H9 (cell line): ENCODE data around the gene PFDN4. TPM values are rescaled to one million over a fixed set of nuclear protein-coding genes. Genes with fewer than 3 reads are reported as not detected.

ENCODE experiments used
- DNase-seq: peaks from one replicate; pipeline ENCODE4 v3.0.0-alpha.2; 2017
- H2AFZ ChIP-seq: one replicate; pipeline ENCODE4 v1.6.1; 2013; ENCODE audit warnings: mild to moderate bottlenecking, low read length, control low read depth, moderate library complexity
- H2AK5ac ChIP-seq: 2 replicates; pipeline ENCODE4 v1.6.1; 2013; ENCODE audit warnings: low read length, control low read depth, mixed read lengths; ENCODE audit not compliant: insufficient read length
- H2BK120ac ChIP-seq: one replicate; pipeline ENCODE4 v1.6.1; 2013; ENCODE audit warnings: low read depth, mild to moderate bottlenecking, low read length, control low read depth, inconsistent platforms; ENCODE audit not compliant: poor library complexity, severe bottlenecking
- H2BK12ac ChIP-seq: 2 replicates; pipeline ENCODE4 v1.6.1; 2013; ENCODE audit warnings: low read length, control low read depth, mixed read lengths, low read depth; ENCODE audit not compliant: insufficient read length
- H2BK15ac ChIP-seq: 2 replicates; pipeline ENCODE4 v1.6.1; 2013; ENCODE audit warnings: low read depth, low read length, control low read depth
- H2BK20ac ChIP-seq: one replicate; pipeline ENCODE4 v1.6.1; 2013; ENCODE audit warnings: low read depth, mild to moderate bottlenecking, low read length, control low read depth, inconsistent platforms; ENCODE audit not compliant: poor library complexity, severe bottlenecking
- H2BK5ac ChIP-seq: 2 replicates; pipeline ENCODE4 v1.6.1; 2013; ENCODE audit warnings: low read length, control low read depth, mixed read lengths; ENCODE audit not compliant: insufficient read length
- H3K14ac ChIP-seq: 2 replicates; pipeline ENCODE4 v1.6.1; 2013; ENCODE audit warnings: low read length, control low read depth; ENCODE audit not compliant: insufficient read depth
- H3K18ac ChIP-seq: 2 replicates; pipeline ENCODE4 v1.6.1; 2013; ENCODE audit warnings: low read depth, mild to moderate bottlenecking, mixed read lengths, low read length, control low read depth; ENCODE audit not compliant: insufficient read length
- H3K23ac ChIP-seq: 2 replicates; pipeline ENCODE4 v1.6.1; 2013; ENCODE audit warnings: low read length, control low read depth, mixed read lengths, low read depth; ENCODE audit not compliant: insufficient read length
- H3K23me2 ChIP-seq: 2 replicates; pipeline ENCODE4 v1.6.1; 2013; ENCODE audit warnings: low read depth, mild to moderate bottlenecking, mixed read lengths, low read length, control low read depth; ENCODE audit not compliant: insufficient read length, poor library complexity, severe bottlenecking
- H3K27ac ChIP-seq: 2 replicates; pipeline ENCODE4 v1.5.1; 2013; ENCODE audit warnings: low read length, control low read depth, mixed read lengths, low read depth; ENCODE audit not compliant: insufficient read length
- H3K27me3 ChIP-seq: 2 replicates; pipeline ENCODE4 v1.6.1; 2013; ENCODE audit warnings: low read length, control low read depth, inconsistent platforms; ENCODE audit not compliant: insufficient read depth
- H3K4ac ChIP-seq: 2 replicates; pipeline ENCODE4 v1.6.1; 2013; ENCODE audit warnings: low read depth, mild to moderate bottlenecking, control low read depth, inconsistent platforms, low read length, moderate library complexity
- H3K4me1 ChIP-seq: 2 replicates; pipeline ENCODE4 v1.6.1; 2013; ENCODE audit warnings: low read length, control low read depth, inconsistent platforms; ENCODE audit not compliant: insufficient read depth
- H3K4me2 ChIP-seq: 2 replicates; pipeline ENCODE4 v1.6.1; 2013; ENCODE audit warnings: low read length, control low read depth, mixed read lengths; ENCODE audit not compliant: insufficient read length, insufficient read depth
- H3K56ac ChIP-seq: 2 replicates; pipeline ENCODE4 v1.6.1; 2013; ENCODE audit warnings: low read depth, mild to moderate bottlenecking, mixed read lengths, low read length, control low read depth; ENCODE audit not compliant: insufficient read length
- H3K79me1 ChIP-seq: 2 replicates; pipeline ENCODE4 v1.6.1; 2013; ENCODE audit warnings: low read depth, mild to moderate bottlenecking, moderate library complexity, low read length, control low read depth, inconsistent platforms; ENCODE audit not compliant: insufficient read depth, poor library complexity, severe bottlenecking
- H3K79me2 ChIP-seq: 2 replicates; pipeline ENCODE4 v1.6.1; 2013; ENCODE audit warnings: low read length, control low read depth, inconsistent platforms; ENCODE audit not compliant: insufficient read depth
- H3K9ac ChIP-seq: 2 replicates; pipeline ENCODE4 v1.6.1; 2013; ENCODE audit warnings: low read length, control low read depth, mixed read lengths; ENCODE audit not compliant: insufficient read length; ENCODE audit errors: extremely low read depth
- H3K9me3 ChIP-seq: one replicate; pipeline ENCODE4 v1.6.1; 2013; ENCODE audit warnings: low read depth, low read length, inconsistent platforms; ENCODE audit not compliant: control insufficient read depth
- H3T11ph ChIP-seq: one replicate; pipeline ENCODE4 v1.6.1; 2013; ENCODE audit warnings: mild to moderate bottlenecking, low read length, control low read depth, inconsistent platforms
- H4K20me1 ChIP-seq: one replicate; pipeline ENCODE4 v1.6.1; 2013; ENCODE audit not compliant: control insufficient read depth, insufficient read length, insufficient read depth
- H4K5ac ChIP-seq: 2 replicates; pipeline ENCODE4 v1.6.1; 2013; ENCODE audit warnings: low read depth, mild to moderate bottlenecking, mixed read lengths, low read length, control low read depth; ENCODE audit not compliant: insufficient read length
- H4K8ac ChIP-seq: replicated peaks from 2 replicates; pipeline ENCODE4 v1.6.1; 2013; ENCODE audit warnings: low read length, control low read depth, mixed read lengths, low read depth; ENCODE audit not compliant: insufficient read length
- H4K91ac ChIP-seq: 2 replicates; pipeline ENCODE4 v1.6.1; 2013; ENCODE audit warnings: low read depth, mild to moderate bottlenecking, moderate library complexity, mixed read lengths, low read length, control low read depth; ENCODE audit not compliant: insufficient read length
- H3K27ac Mint-ChIP-seq, 3 experiments: 2 replicates in 2 of 3; 3 replicates in 1 of 3; pipeline ENCODE4 v1.8.0; 2020 to 2021; ENCODE audit warnings: mixed read lengths in 3 of 3, mild to moderate bottlenecking in 1 of 3, moderate library complexity in 1 of 3
- H3K27me3 Mint-ChIP-seq: 2 replicates; pipeline ENCODE4 v1.8.0; 2021; ENCODE audit warnings: low read depth, mild to moderate bottlenecking, moderate library complexity, mixed read lengths
- H3K36me3 Mint-ChIP-seq, 3 experiments: 2 replicates in 2 of 3; 3 replicates in 1 of 3; pipeline ENCODE4 v1.8.0; 2020 to 2021; ENCODE audit warnings: low read depth in 3 of 3, mixed read lengths in 3 of 3; ENCODE audit not compliant: insufficient read depth in 1 of 3
- H3K4me1 Mint-ChIP-seq, 2 experiments: 2 replicates each; pipeline ENCODE4 v1.8.0; 2020; ENCODE audit warnings: mixed read lengths in 2 of 2
- H3K4me3 Mint-ChIP-seq, 2 experiments: 2 replicates in 1 of 2; 3 replicates in 1 of 2; pipeline ENCODE4 v1.8.0; 2020 to 2021; ENCODE audit warnings: mild to moderate bottlenecking in 2 of 2, mixed read lengths in 2 of 2, moderate library complexity in 1 of 2
- H3K9me3 Mint-ChIP-seq, 2 experiments: 2 replicates in 1 of 2; 3 replicates in 1 of 2; pipeline ENCODE4 v1.8.0; 2020; ENCODE audit warnings: mild to moderate bottlenecking in 2 of 2, mixed read lengths in 2 of 2, moderate library complexity in 1 of 2
- CTCF ChIP-seq: fragments of 200-600 bp; sonication (generic); conservative IDR thresholded peaks from 3 replicates; pipeline ENCODE4 v1.8.0; 2021; ENCODE audit warnings: antibody characterized with exemption, mild to moderate bottlenecking
- WGBS: extraction: QIAGEN DNeasy Blood & Tissue Kit; methylation state at CpG from one replicate; pipeline ENCODE4 v1.1.7; 2013; ENCODE audit warnings: missing lambda C conversion rate, low lambda C conversion rate, mixed read lengths; ENCODE audit not compliant: insufficient read length; ENCODE audit errors: extremely low coverage; 5-methylcytosine and 5-hydroxymethylcytosine counted together
- total RNA-seq: library from RNA; stranded (reverse); gene quantifications from 2 replicates; pipeline ENCODE4 v1.2.1, GENCODE V29; 2021

The PFDN4 gene
- total RNA-seq, 1 experiment from 2014 or later, result 73.6 TPM

- Histone ChIP-seq H4K8ac (no peak overlapping the region), H3K4ac (no peak overlapping the region), H4K5ac (no peak overlapping the region), H2BK20ac (no peak overlapping the region), H2AFZ (no peak overlapping the region), H3K4me2 (no peak overlapping the region), H2BK12ac (no peak overlapping the region), H3K18ac (no peak overlapping the region), H4K91ac (no peak overlapping the region), H3K14ac (no peak overlapping the region), H4K20me1 (no peaks in the 10 kb centered on the region), H2BK120ac (no peak overlapping the region), H3K79me2 (no peaks in the 10 kb centered on the region), H3K56ac (no peak overlapping the region), H3T11ph (no peak overlapping the region), H3K27me3 (peaks cover 1% of the 10 kb centered on the region; the same call in 1 of the 2 replicates), H3K23ac (no peak overlapping the region), H3K9ac (no peak overlapping the region), H3K79me1 (no peaks in the 10 kb centered on the region), H2BK15ac (no peak overlapping the region), H3K23me2 (peaks cover under 1% of the 10 kb centered on the region), H3K27ac (no peak overlapping the region), H3K9me3 (no peaks in the 10 kb centered on the region), H2AK5ac (no peak overlapping the region), H2BK5ac (no peak overlapping the region), H3K4me1 (no peaks in the 10 kb centered on the region)
- WGBS, result no CpG with 5 or more reads among the region's 2 CpGs
- no peak for DNase-seq
- TF ChIP-seq CTCF, result no peak
- H3K9me3 Mint-ChIP-seq, result no peaks in the 10 kb centered on the region
- peaks cover 1 to 2% of the 10 kb centered on the region in 2 experiments for H3K4me1 Mint-ChIP-seq
- no peak overlapping the region for H3K27ac Mint-ChIP-seq
- no peaks in the 10 kb centered on the region for H3K36me3 Mint-ChIP-seq
- H3K27me3 Mint-ChIP-seq, result peaks cover 23% of the 10 kb centered on the region
- no peak overlapping the region for H3K4me3 Mint-ChIP-seq
Observed at GRCh38 chr20:54179946-54180345, 27.9 kb upstream of the PFDN4 start.
